Activated CD4-positive, alpha-beta memory T cell treated with anti-CD3 and anti-CD28 coated beads for 36 hours (primary cell): ENCODE results near the gene VWC2L. TPM values are rescaled to one million over a fixed set of nuclear protein-coding genes. Genes with fewer than 3 reads are reported as not detected.

Experiments
- CTCF ChIA-PET: fragments of 350-600 bp; sonication (Branson Sonifier 250); formaldehyde crosslinking; loops from one replicate; lab custom pipeline; 2021; ENCODE audit warnings: antibody characterized with exemption, inconsistent platforms; lab: Charles Lee
- POLR2A ChIA-PET: fragments of 350-600 bp; sonication (Branson Sonifier 250); formaldehyde crosslinking; loops from one replicate; lab custom pipeline; 2021; ENCODE audit warnings: antibody characterized with exemption; lab: Charles Lee
- DNase-seq: peaks from one replicate; pipeline ENCODE4 v3.0.0-alpha.2; 2020
- H3K27ac Mint-ChIP-seq: one replicate; pipeline ENCODE4 v1.8.0; 2021; ENCODE audit warnings: mixed read lengths
- H3K27me3 Mint-ChIP-seq: one replicate; pipeline ENCODE4 v1.8.0; 2021; ENCODE audit warnings: mixed read lengths
- H3K36me3 Mint-ChIP-seq: one replicate; pipeline ENCODE4 v1.8.0; 2021; ENCODE audit warnings: mixed read lengths
- H3K4me1 Mint-ChIP-seq: one replicate; pipeline ENCODE4 v1.8.0; 2021; ENCODE audit warnings: low read depth, mixed read lengths
- H3K4me3 Mint-ChIP-seq: one replicate; pipeline ENCODE4 v1.8.0; 2021; ENCODE audit warnings: mild to moderate bottlenecking, mixed read lengths
- H3K9me3 Mint-ChIP-seq: one replicate; pipeline ENCODE4 v1.8.0; 2021; ENCODE audit warnings: mixed read lengths
- intact Hi-C: fragments of 100-400 bp; cut with micrococcal nuclease; formaldehyde crosslinking; loops from one replicate; pipeline ENCODE4 v1.15.1; 2023
- total RNA-seq, 2 experiments: library from RNA; stranded (reverse); gene quantifications; one replicate each; pipeline ENCODE4 v1.2.3, GENCODE V29; 2021

Gene VWC2L
- total RNA-seq, 2 experiments from 2014 or later, result not detected

DNA sequence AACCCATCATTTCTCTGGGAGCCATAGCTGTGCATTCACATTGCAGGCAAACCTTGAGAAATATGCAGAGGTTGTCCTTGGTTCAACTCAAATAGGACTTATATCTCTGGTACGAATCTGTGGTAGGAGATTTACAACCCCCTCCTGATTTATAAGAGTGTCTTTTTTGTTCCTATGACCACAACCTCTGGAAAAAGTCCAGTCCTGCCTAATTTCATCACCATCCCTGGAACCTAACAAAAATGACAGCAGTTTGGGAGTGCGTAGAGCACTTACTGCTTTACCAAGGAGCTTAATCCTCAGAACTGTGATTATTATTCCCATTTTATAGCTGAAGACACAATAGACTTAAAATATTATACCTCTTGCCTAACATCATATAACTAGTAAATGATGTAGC, 66.5 kb downstream of the VWC2L start:
- intact Hi-C loops, result no loop called here
- no peak overlapping the region for H3K4me3 Mint-ChIP-seq
- H3K36me3 Mint-ChIP-seq, result no peaks in the 10 kb centered on the region
- H3K27ac Mint-ChIP-seq, result no peak overlapping the region
- no peaks in the 10 kb centered on the region for H3K4me1 Mint-ChIP-seq
- CTCF ChIA-PET, result no interaction called here
- H3K9me3 Mint-ChIP-seq, result no peaks in the 10 kb centered on the region
- POLR2A ChIA-PET, result no interaction called here
- H3K27me3 Mint-ChIP-seq, result no peaks in the 10 kb centered on the region
- no peak for DNase-seq

DNA sequence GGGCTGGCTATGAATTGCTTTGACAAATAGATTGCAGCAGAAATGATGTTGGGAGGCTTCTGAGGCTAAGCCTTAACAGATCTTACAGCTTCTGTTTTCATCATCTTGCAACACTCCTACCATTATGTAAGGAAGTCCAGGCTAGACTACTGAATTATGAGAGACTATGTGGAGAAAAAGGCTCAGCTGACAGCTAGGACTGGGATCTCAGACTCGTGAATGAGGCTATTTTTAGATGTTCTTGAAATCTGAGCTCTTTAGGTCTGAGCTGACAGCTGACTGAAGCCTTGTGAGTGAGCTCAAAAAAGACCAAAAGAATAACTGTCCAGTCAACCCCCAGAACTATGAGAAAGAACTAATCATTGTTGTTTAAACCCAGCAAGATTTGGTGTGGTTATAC, 70.3 kb downstream of the VWC2L start:
- Mint-ChIP-seq H3K36me3 (no peaks in the 10 kb centered on the region), H3K4me1 (no peaks in the 10 kb centered on the region), H3K27ac (no peak overlapping the region), H3K4me3 (no peak overlapping the region), H3K9me3 (no peaks in the 10 kb centered on the region), H3K27me3 (no peaks in the 10 kb centered on the region)
- intact Hi-C loops, result no loop called here
- CTCF ChIA-PET, result no interaction called here
- POLR2A ChIA-PET, result no interaction called here
- DNase-seq, result no peak

DNA sequence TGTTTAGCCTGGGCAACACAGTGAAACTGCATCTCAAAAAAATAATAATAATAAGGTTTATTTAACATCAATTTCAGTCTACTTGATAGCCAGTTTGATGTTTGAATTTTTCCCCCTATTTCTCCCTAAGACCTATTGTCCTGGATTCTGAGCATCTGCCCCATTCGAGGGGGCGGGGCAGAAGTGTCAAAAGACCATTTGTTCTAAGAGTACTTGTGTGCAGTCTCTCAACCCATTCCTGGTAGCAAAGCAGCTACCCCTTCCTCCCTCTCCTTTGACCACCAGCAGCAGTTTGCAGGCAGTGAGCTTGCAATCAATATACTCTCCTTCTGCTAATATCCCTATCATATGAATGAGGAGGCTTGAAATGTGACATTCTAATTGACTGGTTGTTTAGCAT, 71.9 kb downstream of the VWC2L start:
- Mint-ChIP-seq H3K27me3 (no peaks in the 10 kb centered on the region), H3K27ac (no peak overlapping the region), H3K4me1 (no peaks in the 10 kb centered on the region), H3K9me3 (no peaks in the 10 kb centered on the region), H3K4me3 (no peak overlapping the region), H3K36me3 (no peaks in the 10 kb centered on the region)
- intact Hi-C loops, result no loop called here
- no peak for DNase-seq
- ChIA-PET CTCF (no interaction called here), POLR2A (no interaction called here)

DNA sequence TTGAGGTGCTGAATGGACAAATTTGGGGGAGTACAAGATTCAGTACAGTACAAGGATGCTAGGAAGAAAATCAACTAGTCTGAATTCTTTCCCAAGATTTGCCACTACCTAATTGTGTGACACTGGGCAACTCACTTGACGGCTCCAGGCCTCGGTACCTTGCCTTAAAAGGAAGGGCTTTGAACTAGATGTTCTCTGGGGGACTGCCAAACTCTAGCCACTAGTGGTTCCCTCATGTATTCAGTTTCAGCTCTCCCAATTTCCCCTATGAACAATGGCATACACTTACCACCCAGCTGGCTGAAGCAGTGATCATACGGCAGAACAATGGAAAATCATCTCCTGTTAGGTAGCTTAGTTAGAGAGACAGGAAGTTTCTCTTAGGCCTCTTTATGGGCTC, 73.4 kb downstream of the VWC2L start:
- no peaks in the 10 kb centered on the region for H3K4me1 Mint-ChIP-seq
- H3K4me3 Mint-ChIP-seq, result no peak overlapping the region
- no peak overlapping the region for H3K27ac Mint-ChIP-seq
- H3K9me3 Mint-ChIP-seq, result no peaks in the 10 kb centered on the region
- ChIA-PET POLR2A (no interaction called here), CTCF (no interaction called here)
- no peak for DNase-seq
- intact Hi-C loops, result no loop called here
- no peaks in the 10 kb centered on the region for H3K36me3 Mint-ChIP-seq
- no peaks in the 10 kb centered on the region for H3K27me3 Mint-ChIP-seq

DNA sequence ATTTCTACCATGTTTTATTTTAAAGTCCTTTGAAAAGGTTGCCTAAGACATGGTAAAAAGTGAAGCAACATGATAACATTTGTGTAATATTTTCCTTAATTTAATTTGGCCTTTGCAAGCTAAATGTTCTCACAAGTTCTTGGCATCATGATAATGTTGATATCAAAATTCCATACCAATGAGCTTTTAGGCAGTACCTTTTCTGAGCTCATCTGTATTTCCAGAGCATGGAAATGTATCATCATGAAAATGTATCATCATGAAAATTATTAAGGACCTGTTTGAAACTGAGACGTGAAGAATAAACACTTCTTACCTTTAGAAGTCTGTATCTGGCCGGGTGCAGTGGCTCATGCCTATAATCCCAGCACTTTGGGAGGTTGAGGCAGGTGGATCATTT, 73.8 kb downstream of the VWC2L start:
- intact Hi-C loops, result no loop called here
- Mint-ChIP-seq H3K4me1 (no peaks in the 10 kb centered on the region), H3K27ac (no peak overlapping the region), H3K4me3 (no peak overlapping the region), H3K9me3 (no peaks in the 10 kb centered on the region), H3K36me3 (no peaks in the 10 kb centered on the region), H3K27me3 (no peaks in the 10 kb centered on the region)
- CTCF ChIA-PET, result no interaction called here
- DNase-seq, result no peak
- POLR2A ChIA-PET, result no interaction called here

DNA sequence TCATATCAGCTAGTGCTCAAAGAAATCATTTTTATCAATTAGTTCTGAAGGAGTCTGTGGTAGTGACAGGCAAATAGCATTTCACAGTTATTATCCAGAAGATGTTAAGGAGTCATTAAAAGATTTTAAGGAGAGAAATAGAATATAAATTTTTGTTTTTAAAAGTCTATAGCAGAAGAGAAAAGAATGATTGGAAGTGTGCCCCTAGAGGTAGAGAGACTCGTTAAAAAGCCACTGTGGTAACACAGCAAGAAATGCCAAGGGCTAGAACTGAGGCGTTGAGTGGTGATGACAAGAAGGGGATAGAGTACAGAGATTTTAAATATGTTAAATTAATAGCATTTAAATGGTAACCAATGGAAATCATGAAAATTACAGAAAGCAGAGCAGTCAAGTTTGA, 78.3 kb downstream of the VWC2L start:
- H3K27me3 Mint-ChIP-seq, result no peaks in the 10 kb centered on the region
- DNase-seq, result no peak
- no peak overlapping the region for H3K4me3 Mint-ChIP-seq

DNA sequence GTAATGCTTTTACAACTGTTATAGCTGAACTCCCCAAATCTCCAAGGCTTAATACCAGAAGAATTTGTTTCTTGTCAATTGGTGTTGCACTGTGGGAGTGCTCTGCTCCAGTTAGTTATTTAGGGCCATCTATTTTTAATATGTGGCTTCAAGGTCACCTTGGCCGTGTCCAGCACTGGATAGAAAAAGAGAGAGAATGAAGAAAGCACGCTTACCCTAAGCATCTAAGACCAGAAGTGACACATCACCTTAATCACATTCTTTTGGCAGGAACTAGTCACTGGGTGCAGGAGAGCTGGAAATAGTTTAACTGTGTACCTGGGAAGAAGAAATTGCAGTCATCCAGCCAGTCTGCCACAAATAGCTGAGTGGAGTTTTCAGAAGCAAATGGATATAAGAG, 78.8 kb downstream of the VWC2L start:
- Mint-ChIP-seq H3K36me3 (no peaks in the 10 kb centered on the region), H3K9me3 (no peaks in the 10 kb centered on the region), H3K27ac (no peak overlapping the region), H3K27me3 (no peaks in the 10 kb centered on the region), H3K4me3 (no peak overlapping the region), H3K4me1 (no peaks in the 10 kb centered on the region)
- ChIA-PET POLR2A (no interaction called here), CTCF (no interaction called here)
- no peak for DNase-seq
- intact Hi-C loops, result no loop called here

More for the DNA sequence above, 78.3 kb downstream of the VWC2L start:
- CTCF ChIA-PET, result no interaction called here
- Mint-ChIP-seq H3K4me1 (no peaks in the 10 kb centered on the region), H3K27ac (no peak overlapping the region), H3K36me3 (no peaks in the 10 kb centered on the region), H3K9me3 (no peaks in the 10 kb centered on the region)
- POLR2A ChIA-PET, result no interaction called here
- intact Hi-C loops, result no loop called here

DNA sequence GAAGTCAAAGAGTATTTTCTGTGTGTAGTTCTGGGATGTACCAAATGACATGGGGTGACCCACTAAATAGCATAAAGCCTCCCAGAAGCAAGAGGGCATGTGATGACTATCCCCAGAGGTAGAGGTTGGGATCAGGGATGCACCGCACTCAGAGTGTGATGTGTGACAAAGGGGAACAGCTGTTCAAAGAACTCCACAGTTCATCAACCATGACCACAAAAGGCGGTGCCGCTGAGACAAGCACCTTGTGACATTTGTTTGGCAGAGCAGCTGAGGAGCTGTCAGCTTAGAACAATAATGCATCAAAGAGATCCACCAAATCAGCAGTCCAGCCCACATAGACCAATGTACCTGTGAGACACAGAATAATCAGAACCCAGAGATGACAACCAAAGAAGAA, 81.3 kb downstream of the VWC2L start:
- intact Hi-C loops, result no loop called here
- Mint-ChIP-seq H3K27ac (no peak overlapping the region), H3K4me3 (no peak overlapping the region), H3K36me3 (no peaks in the 10 kb centered on the region), H3K9me3 (no peaks in the 10 kb centered on the region), H3K27me3 (no peaks in the 10 kb centered on the region), H3K4me1 (no peaks in the 10 kb centered on the region)
- DNase-seq, result no peak
- ChIA-PET CTCF (no interaction called here), POLR2A (no interaction called here)

DNA sequence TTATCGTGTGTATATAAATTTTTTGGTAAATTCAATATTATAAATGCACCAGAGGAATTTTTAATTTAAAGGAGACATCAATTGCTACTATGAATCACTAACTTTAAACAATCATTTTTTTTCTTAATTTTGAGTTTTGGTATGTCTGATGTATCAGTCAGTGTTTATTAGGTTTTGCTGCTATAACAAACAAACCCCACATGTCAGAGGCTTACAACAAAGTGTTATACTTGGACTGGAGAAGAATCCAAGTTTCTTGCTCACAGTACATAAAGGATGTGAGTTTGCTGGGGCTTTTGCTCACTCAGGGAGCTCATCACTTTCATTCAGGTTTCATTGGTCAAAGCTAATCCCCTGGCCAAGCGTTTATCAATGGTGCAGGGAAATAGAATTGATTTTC, 81.8 kb downstream of the VWC2L start:
- POLR2A ChIA-PET, result no interaction called here
- CTCF ChIA-PET, result no interaction called here
- H3K4me1 Mint-ChIP-seq, result no peaks in the 10 kb centered on the region
- H3K4me3 Mint-ChIP-seq, result no peak overlapping the region
- intact Hi-C loops, result no loop called here
- no peak for DNase-seq
- H3K27me3 Mint-ChIP-seq, result no peaks in the 10 kb centered on the region
- no peaks in the 10 kb centered on the region for H3K9me3 Mint-ChIP-seq
- H3K36me3 Mint-ChIP-seq, result no peaks in the 10 kb centered on the region
- no peak overlapping the region for H3K27ac Mint-ChIP-seq

DNA sequence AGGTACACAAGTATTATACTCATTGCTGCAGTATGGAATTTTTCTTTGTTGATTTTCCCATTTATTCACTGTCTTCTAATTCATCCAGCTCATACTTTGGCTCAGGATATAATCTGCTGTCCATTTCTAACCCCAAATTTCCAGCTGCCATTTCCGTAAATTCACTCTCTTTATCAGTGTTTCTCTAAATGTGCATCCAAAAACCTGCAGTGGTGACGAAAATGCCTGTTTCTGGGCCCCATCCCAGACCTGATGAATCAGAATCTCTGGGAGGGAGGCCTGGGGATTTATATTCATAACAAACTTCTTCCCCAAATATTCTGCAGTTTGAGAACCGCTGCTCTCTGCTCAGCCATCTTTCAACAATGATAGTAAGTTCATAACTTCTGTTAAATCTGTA, 86.6 kb downstream of the VWC2L start:
- H3K36me3 Mint-ChIP-seq, result no peaks in the 10 kb centered on the region
- no peaks in the 10 kb centered on the region for H3K27me3 Mint-ChIP-seq
- ChIA-PET CTCF (interaction anchor here (0.6 kb wide), 1 partner anchor 105 kb away, joined by 3 read pairs; no protein-coding TSS in a partner anchor), POLR2A (no interaction called here)
- DNase-seq, result no peak
- no peaks in the 10 kb centered on the region for H3K9me3 Mint-ChIP-seq
- intact Hi-C loops, result no loop called here
- no peak overlapping the region for H3K27ac Mint-ChIP-seq
- H3K4me3 Mint-ChIP-seq, result no peak overlapping the region
- no peaks in the 10 kb centered on the region for H3K4me1 Mint-ChIP-seq

DNA sequence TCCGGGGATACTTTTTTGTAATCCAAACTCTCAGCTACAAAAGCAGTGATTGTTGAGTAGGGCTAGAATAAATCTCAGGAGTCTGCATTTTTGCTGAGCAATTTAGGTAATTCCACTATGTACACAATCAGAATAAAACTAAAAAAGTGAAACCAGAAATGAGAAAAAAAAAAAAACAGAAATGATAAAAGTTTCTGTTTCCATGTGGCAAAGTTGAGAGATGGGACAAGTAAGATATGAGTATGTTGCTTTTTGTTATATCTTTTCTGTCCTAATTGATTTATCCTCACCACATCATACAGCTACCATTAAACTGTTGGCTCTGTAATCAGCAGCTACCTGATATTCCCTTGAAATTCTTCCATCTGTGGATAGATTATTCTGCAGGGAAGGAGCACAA, 92.7 kb downstream of the VWC2L start:
- no peak for DNase-seq
- Mint-ChIP-seq H3K9me3 (no peaks in the 10 kb centered on the region), H3K4me3 (no peak overlapping the region), H3K4me1 (no peaks in the 10 kb centered on the region), H3K27ac (no peak overlapping the region), H3K36me3 (no peaks in the 10 kb centered on the region), H3K27me3 (no peaks in the 10 kb centered on the region)
- ChIA-PET CTCF (no interaction called here), POLR2A (no interaction called here)
- intact Hi-C loops, result no loop called here

DNA sequence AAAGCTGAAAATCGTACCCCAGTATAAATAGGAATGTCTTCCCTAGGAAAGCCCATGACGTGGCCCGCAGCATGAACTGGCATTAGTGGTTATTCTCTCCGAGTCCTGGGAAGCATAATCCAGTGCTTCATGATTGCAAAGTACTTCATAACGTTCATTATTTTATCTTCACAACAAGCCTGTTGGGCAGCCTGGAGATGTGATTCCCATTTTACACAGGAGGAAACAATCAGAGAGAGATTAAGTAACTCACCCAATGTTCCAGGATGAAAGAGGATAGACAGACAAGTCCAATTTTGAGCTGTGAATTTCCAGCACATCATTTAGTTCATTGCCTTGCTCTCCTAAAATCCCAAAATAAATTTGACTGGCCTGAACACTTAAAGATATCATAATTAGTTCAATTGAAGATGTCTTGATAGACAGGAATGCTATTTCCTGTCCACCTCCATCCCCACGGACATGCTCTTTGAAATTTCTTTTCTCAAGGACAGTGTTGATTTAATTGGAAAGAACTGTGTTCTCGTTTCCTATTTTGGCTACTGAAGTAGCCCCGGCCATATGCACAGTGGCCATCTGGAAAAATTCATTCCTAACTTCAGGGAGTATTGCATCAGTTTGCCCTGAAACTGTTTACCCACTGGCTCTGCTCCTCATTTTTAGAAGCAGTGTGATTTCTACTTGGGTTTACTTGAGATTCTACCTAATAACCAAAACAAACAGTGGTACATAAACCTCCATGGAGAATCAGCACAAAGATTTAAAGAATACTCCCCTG, 93.9 kb downstream of the VWC2L start:
- no peak for DNase-seq
- no peaks in the 10 kb centered on the region for H3K9me3 Mint-ChIP-seq
- H3K27ac Mint-ChIP-seq, result no peak overlapping the region
- intact Hi-C loops, result no loop called here
- ChIA-PET CTCF (no interaction called here), POLR2A (no interaction called here)
- H3K4me1 Mint-ChIP-seq, result no peaks in the 10 kb centered on the region
- no peak overlapping the region for H3K4me3 Mint-ChIP-seq
- H3K27me3 Mint-ChIP-seq, result peaks cover 3% of the 10 kb centered on the region
- H3K36me3 Mint-ChIP-seq, result no peaks in the 10 kb centered on the region

DNA sequence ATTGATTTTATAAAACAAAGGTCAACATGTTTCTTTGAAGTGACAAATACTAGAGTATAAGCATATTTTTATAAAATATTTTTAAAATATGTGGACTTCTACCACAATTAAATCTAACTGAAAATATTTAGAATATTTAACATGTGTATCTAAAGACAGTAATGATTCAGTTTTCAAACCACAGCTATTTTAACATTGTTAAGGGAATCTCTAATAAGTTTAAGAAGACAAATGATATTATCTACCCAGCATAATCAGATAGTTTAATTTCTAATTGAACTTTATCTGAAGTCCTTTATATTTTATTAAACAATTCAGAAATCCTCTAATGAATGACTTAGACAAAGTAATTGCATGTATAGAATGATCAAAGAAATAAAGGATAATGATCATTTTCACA, 96.2 kb downstream of the VWC2L start:
- Mint-ChIP-seq H3K27me3 (peaks cover 3% of the 10 kb centered on the region), H3K4me1 (no peaks in the 10 kb centered on the region)
- intact Hi-C loops, result no loop called here

More for the DNA sequence above, 96.2 kb downstream of the VWC2L start:
- Mint-ChIP-seq H3K27ac (no peak overlapping the region), H3K36me3 (no peaks in the 10 kb centered on the region), H3K9me3 (no peaks in the 10 kb centered on the region), H3K4me3 (no peak overlapping the region)
- DNase-seq, result no peak
- ChIA-PET CTCF (interaction anchor here (1.1 kb wide), 1 partner anchor 80 kb away, joined by 4 read pairs; no protein-coding TSS in a partner anchor), POLR2A (no interaction called here)
